Esophagus (tissue), 2 donors: ENCODE results near the gene RNU7-1. TPM values are rescaled to one million over a fixed set of nuclear protein-coding genes. Genes with fewer than 3 reads are reported as not detected.

Experiments used
- H3K27ac ChIP-seq, 2 donors: one replicate each; pipeline ENCODE4 v1.5.1; 2013; ENCODE audit warnings: low read depth in 2 of 2, mild to moderate bottlenecking in 2 of 2, inconsistent platforms in 1 of 2, low read length in 1 of 2, moderate library complexity in 1 of 2
- H3K27me3 ChIP-seq, 2 donors: one replicate each; pipeline ENCODE4 v1.6.1; 2013; ENCODE audit warnings: low read length in 2 of 2, control low read depth in 1 of 2, mild to moderate bottlenecking in 1 of 2; ENCODE audit not compliant: insufficient read depth in 2 of 2, control insufficient read depth in 1 of 2
- H3K36me3 ChIP-seq, 2 donors: one replicate each; pipeline ENCODE4 v1.6.1; 2013; ENCODE audit warnings: low read length in 1 of 2; ENCODE audit not compliant: control insufficient read depth in 2 of 2, insufficient read depth in 2 of 2
- H3K4me1 ChIP-seq, 2 donors: one replicate each; pipeline ENCODE4 v1.6.1; 2013; ENCODE audit warnings: low read length in 1 of 2; ENCODE audit not compliant: control insufficient read depth in 2 of 2, insufficient read depth in 2 of 2
- H3K4me3 ChIP-seq, 2 donors: one replicate each; pipeline ENCODE4 v1.5.1; 2013; ENCODE audit warnings: low read length in 2 of 2, mild to moderate bottlenecking in 2 of 2, low read depth in 1 of 2, moderate library complexity in 1 of 2
- H3K9me3 ChIP-seq, 2 donors: one replicate each; pipeline ENCODE4 v1.6.1; 2013; ENCODE audit warnings: mild to moderate bottlenecking in 2 of 2, low read depth in 1 of 2, low read length in 1 of 2, moderate library complexity in 1 of 2; ENCODE audit not compliant: control insufficient read depth in 2 of 2, insufficient read depth in 1 of 2
- WGBS, 2 donors: extraction: QIAGEN DNeasy Blood & Tissue Kit; methylation state at CpG; one replicate each; pipeline ENCODE4 v1.1.7; 2013; 5-methylcytosine and 5-hydroxymethylcytosine counted together
- polyA plus RNA-seq, 2 donors: library from polyadenylated mRNA; stranded (reverse); fragments of 200-250 nt; gene quantifications; one replicate each; pipeline ENCODE4 v1.2.3, GENCODE V29; 2013
- donor health status: healthy with polysubstance abuse.
- donor health status: Bipolar disorder and iron deficiency.

Gene RNU7-1
- polyA plus RNA-seq, 2 donors: not detected

DNA sequence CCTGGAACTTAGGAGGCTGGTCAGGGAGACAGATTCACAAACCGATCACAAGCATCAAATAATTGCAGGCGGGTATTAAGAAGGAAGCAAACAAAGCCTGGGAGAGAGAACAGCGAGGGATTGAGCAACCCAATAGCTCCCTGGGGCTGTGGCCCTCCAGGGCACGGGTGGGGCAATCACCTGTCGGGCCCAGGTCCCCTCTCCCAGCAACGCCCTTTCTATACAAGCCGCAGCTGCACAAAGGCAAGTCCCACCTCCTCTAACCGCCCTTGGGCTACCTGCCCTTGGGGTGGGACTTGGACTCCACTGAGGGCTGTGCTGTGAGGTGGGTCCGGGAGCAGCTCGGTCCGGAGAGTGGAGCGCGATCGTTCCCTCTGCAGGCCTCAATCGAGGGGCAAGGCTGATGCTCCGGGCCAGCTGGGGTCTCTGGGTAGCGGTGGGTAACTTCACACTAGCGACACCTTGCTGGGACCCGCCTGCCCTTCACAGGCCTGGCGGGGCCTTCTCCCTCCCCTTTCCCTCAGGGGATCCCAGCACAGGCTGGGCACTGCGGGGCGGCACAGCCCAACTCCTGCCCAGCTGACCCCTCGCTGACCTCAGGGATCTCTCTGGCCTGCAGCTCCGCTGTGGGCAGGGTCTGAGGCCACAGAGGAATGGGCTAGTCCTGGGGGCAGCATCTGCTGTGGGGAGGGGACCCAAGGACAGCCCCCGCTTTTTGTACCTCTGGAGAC is 18.8 kb downstream of the RNU7-1 start:
- no peaks in the 10 kb centered on the region for H3K27me3 ChIP-seq
- H3K36me3 ChIP-seq: peaks cover 7 to 9% of the 10 kb centered on the region in 2 donors
- no peaks in the 10 kb centered on the region for H3K9me3 ChIP-seq
- peaks cover 3 to 24% of the 10 kb centered on the region in 2 donors for H3K4me1 ChIP-seq
- peak overlapping the region; percentile 64 to 89 for H3K4me3 ChIP-seq
- peak overlapping the region; percentile 96 for H3K27ac ChIP-seq
- 31 to 42% methylated on average over 23 to 25 of the region's 25 CpGs for WGBS, 2 donors

DNA sequence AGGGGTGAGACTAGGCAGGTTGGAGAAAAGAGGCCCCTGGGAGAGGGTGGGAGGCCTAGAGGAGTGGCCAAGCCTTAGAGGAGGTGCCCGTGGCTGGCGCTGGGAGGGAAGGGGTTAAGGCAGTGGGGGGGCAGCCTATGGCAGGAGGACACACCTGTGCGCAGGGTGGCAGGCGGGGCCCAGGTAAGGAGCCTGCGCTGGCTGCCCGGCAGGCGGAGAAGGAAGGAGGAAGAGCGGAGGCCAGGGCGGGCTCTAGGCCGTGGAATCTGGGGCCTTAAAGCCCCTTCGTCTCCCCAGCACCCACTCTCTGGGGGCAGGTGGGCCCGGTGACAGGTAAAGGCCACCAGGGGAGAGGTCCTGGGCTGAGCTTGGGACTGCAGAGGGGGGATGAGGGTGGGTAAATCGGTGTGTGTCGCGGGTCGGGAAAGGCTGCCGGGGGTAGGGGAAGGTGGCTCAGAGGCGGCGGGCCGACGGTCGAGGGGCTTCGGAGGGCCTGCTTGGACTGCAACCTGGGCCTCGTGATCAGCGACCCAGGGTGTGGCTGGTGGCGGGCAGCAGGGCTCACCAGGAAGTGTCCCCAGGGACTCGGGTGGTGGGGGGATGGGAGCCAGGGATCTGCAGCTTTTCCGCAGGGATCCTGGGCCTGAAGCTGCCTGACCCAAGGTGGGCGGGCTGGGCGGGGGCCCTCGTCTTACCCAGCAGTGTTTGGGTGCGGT is 19.6 kb downstream of the RNU7-1 start:
- peak overlapping the region; percentile 96 for H3K27ac ChIP-seq
- WGBS, 2 donors: 46 to 51% methylated on average over 27 to 32 of the region's 32 CpGs

DNA sequence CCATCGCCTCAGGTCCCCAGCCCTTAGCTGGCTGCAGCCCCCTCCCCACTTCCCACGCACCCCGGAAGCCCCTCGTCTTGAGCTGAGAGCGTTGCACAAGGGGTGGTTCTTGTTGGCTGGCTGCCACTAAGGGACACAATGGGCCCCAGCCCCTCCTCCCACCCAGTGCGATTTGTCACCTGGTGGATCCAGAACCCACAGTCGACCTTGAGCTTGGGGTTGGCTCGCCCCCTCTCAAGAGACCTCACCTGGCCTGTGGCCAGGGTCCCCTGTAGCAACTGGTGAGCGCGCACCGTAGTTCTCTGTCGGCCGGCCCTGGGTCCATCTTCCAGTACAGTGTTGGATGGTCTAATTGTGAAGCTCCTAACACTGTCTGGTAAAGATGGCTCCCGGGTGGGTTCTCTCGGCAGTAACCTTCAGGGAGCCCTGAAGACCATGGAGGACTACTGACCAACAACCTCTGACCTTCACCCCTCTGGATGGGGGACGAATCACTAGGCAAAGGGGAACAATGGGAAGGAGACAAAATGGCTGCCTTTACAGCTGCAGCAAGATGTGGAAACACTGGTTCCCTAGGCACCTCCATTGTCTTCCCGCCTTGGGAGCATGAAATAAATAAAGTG is 20.3 kb downstream of the RNU7-1 start:
- Histone ChIP-seq H3K27me3 (no peaks in the 10 kb centered on the region), H3K4me1 (peaks cover 3 to 17% of the 10 kb centered on the region in 2 donors), H3K4me3 (peak overlapping the region; percentile 64 to 89), H3K27ac (peak overlapping the region; percentile 96), H3K9me3 (no peaks in the 10 kb centered on the region), H3K36me3 (peaks cover 16 to 20% of the 10 kb centered on the region in 2 donors)
- 37 to 46% methylated on average over 17 of the region's 17 CpGs for WGBS, 2 donors

More for the DNA sequence above, 19.6 kb downstream of the RNU7-1 start:
- no peaks in the 10 kb centered on the region for H3K9me3 ChIP-seq
- H3K36me3 ChIP-seq: peaks cover 13 to 17% of the 10 kb centered on the region in 2 donors
- peak overlapping the region; percentile 64 to 89 for H3K4me3 ChIP-seq
- no peaks in the 10 kb centered on the region for H3K27me3 ChIP-seq
- H3K4me1 ChIP-seq: peaks cover 3 to 19% of the 10 kb centered on the region in 2 donors

DNA sequence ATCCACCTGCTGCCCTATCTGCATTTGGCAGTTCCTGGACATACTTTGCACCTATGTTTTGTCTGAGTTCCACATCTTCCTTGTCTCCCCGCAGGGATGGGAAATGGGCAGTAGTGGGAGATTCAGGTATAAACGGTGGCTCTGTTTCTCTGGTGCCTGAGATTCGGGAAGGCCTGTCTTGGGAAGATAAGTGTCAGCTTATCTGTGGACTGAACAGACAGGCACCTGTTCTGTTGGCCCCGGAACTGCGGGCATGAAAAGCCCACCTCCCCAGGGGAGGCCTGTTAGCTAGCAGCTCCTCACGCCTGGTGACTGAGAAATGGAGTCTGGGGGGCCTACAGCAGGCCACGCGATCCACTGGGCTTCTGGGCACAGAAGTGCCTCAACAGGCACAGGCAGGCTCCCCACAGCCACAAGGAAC is 21.0 kb downstream of the RNU7-1 start:
- WGBS, 2 donors: 34 to 48% methylated on average over 8 of the region's 8 CpGs
- peaks cover 16 to 20% of the 10 kb centered on the region in 2 donors for H3K36me3 ChIP-seq
- H3K27ac ChIP-seq: peak overlapping the region; percentile 96
- peaks cover 3 to 17% of the 10 kb centered on the region in 2 donors for H3K4me1 ChIP-seq
- H3K4me3 ChIP-seq: peak overlapping the region; percentile 64 to 89
- no peaks in the 10 kb centered on the region for H3K9me3 ChIP-seq
- H3K27me3 ChIP-seq: no peaks in the 10 kb centered on the region

DNA sequence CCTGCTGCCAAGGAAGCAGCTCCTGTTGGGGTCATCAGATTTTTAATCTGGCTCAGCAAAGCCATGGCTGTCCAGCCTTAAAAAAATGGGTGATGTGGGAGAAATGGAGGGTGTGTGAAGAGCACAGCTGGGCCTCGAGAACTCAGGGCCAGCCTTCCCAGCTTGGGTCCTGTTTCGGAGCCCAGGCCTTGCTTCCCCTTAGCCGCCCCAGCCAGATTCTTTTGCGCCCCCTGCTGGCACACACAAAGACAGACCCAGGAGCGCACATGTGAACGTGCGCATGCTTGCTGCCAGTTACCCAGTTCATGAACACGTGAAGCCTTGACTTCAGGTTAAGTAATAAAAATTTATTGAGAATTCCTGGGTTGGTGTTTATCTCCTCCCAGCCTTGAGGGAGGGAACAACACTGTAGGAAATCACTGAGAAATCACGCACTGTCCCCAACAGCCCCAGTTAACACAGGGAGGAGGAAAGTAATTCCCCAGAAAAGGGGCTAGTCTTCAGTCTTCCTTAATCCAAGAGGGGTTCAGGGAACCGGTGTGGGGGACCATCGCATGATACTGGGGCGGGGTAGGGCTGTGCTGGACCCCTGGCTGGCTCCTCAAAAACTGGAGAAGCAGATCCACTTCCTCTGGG is 21.5 kb downstream of the RNU7-1 start:
- peaks cover 3 to 15% of the 10 kb centered on the region in 2 donors for H3K4me1 ChIP-seq
- H3K27me3 ChIP-seq: no peaks in the 10 kb centered on the region
- peaks cover 16 to 20% of the 10 kb centered on the region in 2 donors for H3K36me3 ChIP-seq
- H3K9me3 ChIP-seq: no peaks in the 10 kb centered on the region
- peak overlapping the region; percentile 96 for H3K27ac ChIP-seq
- peak overlapping the region; percentile 64 to 89 for H3K4me3 ChIP-seq
- WGBS, 2 donors: 14 to 17% methylated on average over 12 of the region's 12 CpGs

DNA sequence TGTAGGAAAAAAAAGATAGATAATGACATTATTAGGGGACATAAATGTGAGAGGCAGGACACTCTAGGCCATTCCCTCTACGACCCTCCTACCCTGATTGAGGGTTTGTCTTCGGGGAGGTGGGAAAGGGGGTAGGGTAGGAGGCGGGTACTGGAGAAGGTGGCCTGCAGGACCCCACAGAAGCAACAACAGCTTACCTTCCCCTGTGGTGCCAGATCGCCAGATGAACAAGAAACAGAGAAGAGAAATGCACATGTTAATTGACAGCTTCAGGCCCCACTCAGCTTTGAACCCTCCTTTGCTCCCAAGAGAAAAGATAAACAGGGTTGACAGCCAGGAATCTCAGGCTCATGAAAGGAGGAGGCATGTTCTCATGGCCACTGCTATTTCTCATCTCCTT is 22.1 kb downstream of the RNU7-1 start:
- no peak overlapping the region for H3K4me3 ChIP-seq
- H3K36me3 ChIP-seq: peaks cover 16 to 19% of the 10 kb centered on the region in 2 donors
- H3K27me3 ChIP-seq: no peaks in the 10 kb centered on the region
- WGBS, 2 donors: 54 to 67% methylated on average over 4 of the region's 4 CpGs
- peaks cover 3 to 10% of the 10 kb centered on the region in 2 donors for H3K4me1 ChIP-seq
- peak overlapping the region in 1 of 2 donors; percentile 96 for H3K27ac ChIP-seq
- no peaks in the 10 kb centered on the region for H3K9me3 ChIP-seq

DNA sequence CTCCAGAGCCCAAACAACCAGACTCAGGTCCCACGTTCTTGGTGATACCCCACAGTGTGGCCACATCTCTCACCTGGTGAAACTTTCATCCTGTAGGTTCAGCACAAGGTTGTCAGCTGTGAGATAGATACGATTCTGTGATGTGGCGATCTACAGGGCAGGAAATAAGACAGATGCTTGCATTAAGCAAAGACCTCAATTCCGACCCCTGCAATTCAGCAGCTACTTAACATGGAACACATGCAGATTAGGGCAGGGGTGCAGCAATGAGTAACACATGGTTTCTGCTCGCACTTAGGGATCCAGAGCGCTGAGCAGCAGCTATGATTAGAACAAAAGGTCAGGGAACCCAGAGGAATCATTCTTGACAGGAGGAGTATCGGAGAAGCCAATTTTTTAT is 22.7 kb downstream of the RNU7-1 start:
- Histone ChIP-seq H3K27ac (no peak overlapping the region), H3K27me3 (no peaks in the 10 kb centered on the region), H3K4me3 (no peak overlapping the region), H3K36me3 (peaks cover 16 to 19% of the 10 kb centered on the region in 2 donors), H3K9me3 (no peaks in the 10 kb centered on the region), H3K4me1 (peaks cover 3 to 4% of the 10 kb centered on the region in 2 donors)
- 68 to 69% methylated on average over 7 of the region's 7 CpGs for WGBS, 2 donors

DNA sequence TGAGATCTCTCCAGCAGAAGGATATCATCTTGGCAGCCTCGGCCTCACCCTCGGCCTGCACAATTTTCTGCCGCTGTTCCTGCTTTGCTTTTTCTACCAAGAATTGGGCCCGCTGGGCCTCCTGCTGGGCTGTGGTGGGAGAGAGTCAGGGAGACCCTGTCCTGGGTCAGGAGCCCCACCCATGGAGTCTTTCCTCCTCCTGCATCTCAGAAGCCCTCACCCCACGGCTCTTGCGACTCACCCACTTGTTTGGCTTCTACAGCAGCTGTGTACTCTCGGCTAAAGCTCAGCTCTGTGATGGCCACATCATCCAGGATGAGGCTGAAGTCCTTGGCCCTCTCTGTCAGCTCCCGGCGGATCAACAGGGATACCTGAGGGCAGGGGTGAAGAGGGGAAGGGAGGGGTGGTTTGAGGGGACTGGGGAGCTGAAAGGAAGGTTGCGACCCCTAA is 24.1 kb downstream of the RNU7-1 start:
- Histone ChIP-seq H3K9me3 (no peaks in the 10 kb centered on the region), H3K4me3 (no peak overlapping the region), H3K27me3 (no peaks in the 10 kb centered on the region), H3K36me3 (peaks cover 16 to 19% of the 10 kb centered on the region in 2 donors), H3K27ac (peak overlapping the region in 1 of 2 donors; percentile 45), H3K4me1 (peaks cover 0 to 4% of the 10 kb centered on the region in 2 donors)
- 65 to 72% methylated on average over 10 of the region's 10 CpGs for WGBS, 2 donors

DNA sequence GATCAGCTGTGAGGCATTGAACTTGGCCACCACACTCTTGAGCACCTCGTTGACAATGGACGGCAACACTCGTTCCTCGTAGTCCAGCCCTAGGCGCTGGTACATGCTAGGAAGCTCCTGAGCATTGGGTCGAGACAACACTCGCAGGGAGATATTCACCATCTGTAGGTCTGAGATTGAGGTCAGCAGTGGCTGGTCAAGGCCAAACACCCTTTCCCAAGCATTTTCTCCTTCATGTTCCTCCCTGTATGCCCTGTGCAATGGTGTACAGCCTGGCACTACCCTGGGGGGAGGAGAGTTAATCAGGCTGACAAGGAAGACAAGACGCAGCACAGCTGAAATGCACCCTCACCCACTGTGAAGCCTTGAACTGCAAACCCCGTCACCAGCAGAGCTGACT is 24.8 kb downstream of the RNU7-1 start:
- H3K4me1 ChIP-seq: peaks cover 0 to 4% of the 10 kb centered on the region in 2 donors

More for the DNA sequence above, 24.8 kb downstream of the RNU7-1 start:
- Histone ChIP-seq H3K27me3 (no peaks in the 10 kb centered on the region), H3K36me3 (peaks cover 16 to 19% of the 10 kb centered on the region in 2 donors), H3K9me3 (no peaks in the 10 kb centered on the region), H3K4me3 (no peak overlapping the region), H3K27ac (no peak overlapping the region)
- 64 to 72% methylated on average over 9 of the region's 9 CpGs for WGBS, 2 donors
